ENCODE measurements around the gene ZBTB17. TPM values are rescaled to one million over a fixed set of nuclear protein-coding genes. Genes with fewer than 3 reads are reported as not detected.

The ZBTB17 gene
- total and polyA plus RNA-seq, 10 of the 15 experiments (the other 5 are each of a cell fraction or from before 2014, with no cell fraction given): 0.87 to 59.4 (median 38.7) TPM

DNA sequence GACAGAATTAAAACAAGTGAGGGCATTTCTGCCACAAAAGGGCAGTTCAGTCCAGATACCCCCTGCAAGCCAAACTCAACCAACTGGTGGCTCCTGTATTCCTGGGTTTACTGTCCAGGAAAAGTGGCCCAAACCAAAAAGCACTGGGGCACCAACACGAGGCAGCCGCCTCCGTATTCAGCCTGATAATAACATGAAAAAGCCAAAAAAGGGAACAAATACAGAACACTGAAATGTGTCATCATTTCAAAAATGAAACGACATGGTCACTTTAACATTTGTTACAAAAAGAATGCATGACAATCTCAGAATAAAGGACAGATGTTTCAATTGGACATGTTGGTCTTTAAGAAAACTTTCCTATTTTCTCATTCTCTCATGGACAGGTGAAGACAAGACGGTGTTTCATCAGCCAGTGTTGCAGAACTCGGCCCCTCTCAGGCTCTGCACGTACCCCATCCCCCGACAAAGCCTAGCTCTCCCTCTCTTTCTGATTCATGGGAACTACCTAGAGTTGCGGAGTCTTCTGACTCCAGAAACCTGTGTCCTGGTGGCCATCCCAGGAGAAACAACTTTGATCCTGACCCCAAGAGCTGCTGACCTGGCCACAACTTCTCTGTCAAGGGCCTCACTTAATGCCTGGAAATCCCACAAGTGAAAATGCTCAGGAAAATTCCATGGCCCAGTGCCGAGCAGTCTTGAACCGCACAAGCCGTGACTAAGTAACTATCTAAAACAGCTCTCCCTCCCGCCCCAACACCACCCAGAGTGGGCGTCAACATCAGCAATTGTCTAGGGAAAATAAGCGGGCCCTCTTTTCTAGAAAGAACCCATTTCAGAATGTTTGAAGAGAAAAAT is 27.1 kb downstream of the ZBTB17 start (continued):
- no peak for TF ChIP-seq ASH2L (IDR thresholded peaks at IDR 0.05; ENCODE audit: borderline replicate concordance, low read depth)
- no peak for TF ChIP-seq SMAD1 (IDR thresholded peaks at IDR 0.05; ENCODE audit: low read depth, partially characterized antibody)
- TF ChIP-seq LARP7 (IDR thresholded peaks at IDR 0.05): no peak
- no peak for TF ChIP-seq PKNOX1 (IDR thresholded peaks at IDR 0.05)
- TF ChIP-seq EED (IDR thresholded peaks at IDR 0.05; ENCODE audit: low read depth): peak; percentile 39
- TF ChIP-seq HDGF (IDR thresholded peaks at IDR 0.05): no peak
- TF ChIP-seq CHD4 (IDR thresholded peaks at IDR 0.05): no peak
- TF ChIP-seq SUZ12 (IDR thresholded peaks at IDR 0.05; ENCODE audit: unreplicated experiment): no peak
- TF ChIP-seq, protein P1, sequence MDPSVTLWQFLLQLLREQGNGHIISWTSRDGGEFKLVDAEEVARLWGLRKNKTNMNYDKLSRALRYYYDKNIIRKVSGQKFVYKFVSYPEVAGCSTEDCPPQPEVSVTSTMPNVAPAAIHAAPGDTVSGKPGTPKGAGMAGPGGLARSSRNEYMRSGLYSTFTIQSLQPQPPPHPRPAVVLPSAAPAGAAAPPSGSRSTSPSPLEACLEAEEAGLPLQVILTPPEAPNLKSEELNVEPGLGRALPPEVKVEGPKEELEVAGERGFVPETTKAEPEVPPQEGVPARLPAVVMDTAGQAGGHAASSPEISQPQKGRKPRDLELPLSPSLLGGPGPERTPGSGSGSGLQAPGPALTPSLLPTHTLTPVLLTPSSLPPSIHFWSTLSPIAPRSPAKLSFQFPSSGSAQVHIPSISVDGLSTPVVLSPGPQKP (IDR thresholded peaks at IDR 0.05; ENCODE audit: low read depth, low read length): no peak
- no peak for TF ChIP-seq IKZF1 (conservative IDR thresholded peaks at IDR 0.05)
- TF ChIP-seq YY1 (IDR thresholded peaks at IDR 0.05; ENCODE audit: low read depth, low read length): no peak
- peak in 1 of 2 experiments; percentile 96; a peak in 2 of 4 replicates for TF ChIP-seq SRF (IDR thresholded peaks at IDR 0.05; ENCODE audit: low read depth in 2 of 2, low read length in 2 of 2)
- TF ChIP-seq SREBF1 (IDR thresholded peaks at IDR 0.05; ENCODE audit: low read length): no peak
- no peak for TF ChIP-seq SMAD5 (IDR thresholded peaks at IDR 0.05; ENCODE audit: low read depth)
- TF ChIP-seq FOS (IDR thresholded peaks at IDR 0.05; ENCODE audit: borderline replicate concordance, extremely low read depth, insufficient read length): no peak
- TF ChIP-seq TAF1 (IDR thresholded peaks at IDR 0.05; ENCODE audit: borderline replicate concordance, low read depth, low read length): no peak
- no peak for TF ChIP-seq ZNF622 (IDR thresholded peaks at IDR 0.05)
- TF ChIP-seq, protein P2, sequence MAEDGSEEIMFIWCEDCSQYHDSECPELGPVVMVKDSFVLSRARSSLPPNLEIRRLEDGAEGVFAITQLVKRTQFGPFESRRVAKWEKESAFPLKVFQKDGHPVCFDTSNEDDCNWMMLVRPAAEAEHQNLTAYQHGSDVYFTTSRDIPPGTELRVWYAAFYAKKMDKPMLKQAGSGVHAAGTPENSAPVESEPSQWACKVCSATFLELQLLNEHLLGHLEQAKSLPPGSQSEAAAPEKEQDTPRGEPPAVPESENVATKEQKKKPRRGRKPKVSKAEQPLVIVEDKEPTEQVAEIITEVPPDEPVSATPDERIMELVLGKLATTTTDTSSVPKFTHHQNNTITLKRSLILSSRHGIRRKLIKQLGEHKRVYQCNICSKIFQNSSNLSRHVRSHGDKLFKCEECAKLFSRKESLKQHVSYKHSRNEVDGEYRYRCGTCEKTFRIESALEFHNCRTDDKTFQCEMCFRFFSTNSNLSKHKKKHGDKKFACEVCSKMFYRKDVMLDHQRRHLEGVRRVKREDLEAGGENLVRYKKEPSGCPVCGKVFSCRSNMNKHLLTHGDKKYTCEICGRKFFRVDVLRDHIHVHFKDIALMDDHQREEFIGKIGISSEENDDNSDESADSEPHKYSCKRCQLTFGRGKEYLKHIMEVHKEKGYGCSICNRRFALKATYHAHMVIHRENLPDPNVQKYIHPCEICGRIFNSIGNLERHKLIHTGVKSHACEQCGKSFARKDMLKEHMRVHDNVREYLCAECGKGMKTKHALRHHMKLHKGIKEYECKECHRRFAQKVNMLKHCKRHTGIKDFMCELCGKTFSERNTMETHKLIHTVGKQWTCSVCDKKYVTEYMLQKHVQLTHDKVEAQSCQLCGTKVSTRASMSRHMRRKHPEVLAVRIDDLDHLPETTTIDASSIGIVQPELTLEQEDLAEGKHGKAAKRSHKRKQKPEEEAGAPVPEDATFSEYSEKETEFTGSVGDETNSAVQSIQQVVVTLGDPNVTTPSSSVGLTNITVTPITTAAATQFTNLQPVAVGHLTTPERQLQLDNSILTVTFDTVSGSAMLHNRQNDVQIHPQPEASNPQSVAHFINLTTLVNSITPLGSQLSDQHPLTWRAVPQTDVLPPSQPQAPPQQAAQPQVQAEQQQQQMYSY (CRISPR knock-in tag; IDR thresholded peaks at IDR 0.05): no peak
- no peak for TF ChIP-seq HSF1 (IDR thresholded peaks at IDR 0.05; ENCODE audit: low read depth, low read length)
- no peak for TF ChIP-seq POLR2A (IDR thresholded peaks at IDR 0.05; ENCODE audit: low read depth, low read length)
- no peak for TF ChIP-seq NFYB (IDR thresholded peaks at IDR 0.05; ENCODE audit: insufficient read depth, low read depth, low read length)
- TF ChIP-seq SMARCA5 (IDR thresholded peaks at IDR 0.05): no peak
- no peak for TF ChIP-seq ZBTB33 (IDR thresholded peaks at IDR 0.05)
